SIG-M5 treated with dmso at 0.1 percent for 504 hours (cell line): ENCODE data around the gene HOXB13.

Experiments
- DNase-seq: peaks from one replicate; lab custom pipeline; 2025; ENCODE audit not compliant: unreplicated experiment; lab: John Stamatoyannopoulos, UW

HOXB13 gene

DNA sequence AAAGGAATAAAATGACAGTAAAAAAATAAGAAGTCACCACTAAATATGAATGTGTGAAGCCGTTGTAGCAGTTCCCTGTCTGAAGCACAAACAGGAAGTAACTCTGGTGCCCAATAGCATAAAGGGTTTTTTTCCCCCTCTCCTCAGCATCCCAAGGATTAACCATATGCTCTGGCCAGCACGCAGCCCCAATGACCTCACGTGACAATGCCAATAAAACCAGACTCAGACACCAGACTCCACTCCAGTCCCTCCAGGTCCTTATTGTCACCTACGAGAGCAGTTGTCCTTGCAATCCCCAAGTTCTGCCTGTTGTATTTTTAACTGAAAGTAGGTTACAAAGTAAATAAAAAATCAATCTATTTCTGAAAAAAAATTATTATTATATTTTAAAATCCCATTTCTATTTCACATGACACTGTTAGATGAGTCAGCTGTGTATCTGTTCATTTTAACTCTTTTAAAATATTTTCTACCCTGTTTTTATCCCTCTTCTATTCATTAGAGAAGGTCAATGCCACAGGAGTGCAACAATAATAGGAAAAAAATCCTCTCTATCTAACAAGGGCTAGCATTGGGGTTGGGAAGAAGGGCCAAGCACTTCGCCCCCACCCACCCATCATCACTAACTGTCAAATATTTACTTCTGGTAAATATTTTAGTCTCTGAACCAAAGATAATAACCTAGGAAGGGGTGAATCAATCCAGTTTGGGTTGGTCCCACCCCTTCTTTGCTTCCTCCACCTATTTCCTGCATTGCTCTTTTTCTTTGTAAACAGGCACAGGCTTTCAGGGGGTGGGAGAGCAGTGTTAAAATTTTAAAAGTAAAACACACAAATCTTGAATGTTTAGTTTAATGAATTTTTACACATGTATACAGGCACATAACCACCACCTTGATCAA is 12.8 kb downstream of the HOXB13 start:
- no peak for DNase-seq

DNA sequence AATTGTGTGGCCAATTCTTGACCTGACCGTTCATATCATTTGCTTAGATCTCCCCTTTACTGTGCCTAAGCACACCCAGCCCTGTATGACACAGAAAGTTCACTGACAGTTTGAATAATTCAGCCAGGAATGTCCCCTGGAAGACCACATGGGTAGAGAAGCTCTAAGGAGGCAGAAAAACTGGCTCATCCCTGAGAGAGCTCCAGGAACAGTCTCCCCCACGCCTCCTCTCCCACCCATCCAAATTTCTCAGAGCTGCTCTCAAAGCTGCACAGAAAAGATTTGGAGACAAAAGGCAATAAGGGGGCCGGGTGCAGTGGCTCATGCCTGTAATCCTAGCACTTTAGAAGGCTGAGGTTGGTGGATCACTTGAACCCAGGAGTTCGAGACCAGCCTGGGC is 17.4 kb downstream of the HOXB13 start:
- DNase-seq: no peak

DNA sequence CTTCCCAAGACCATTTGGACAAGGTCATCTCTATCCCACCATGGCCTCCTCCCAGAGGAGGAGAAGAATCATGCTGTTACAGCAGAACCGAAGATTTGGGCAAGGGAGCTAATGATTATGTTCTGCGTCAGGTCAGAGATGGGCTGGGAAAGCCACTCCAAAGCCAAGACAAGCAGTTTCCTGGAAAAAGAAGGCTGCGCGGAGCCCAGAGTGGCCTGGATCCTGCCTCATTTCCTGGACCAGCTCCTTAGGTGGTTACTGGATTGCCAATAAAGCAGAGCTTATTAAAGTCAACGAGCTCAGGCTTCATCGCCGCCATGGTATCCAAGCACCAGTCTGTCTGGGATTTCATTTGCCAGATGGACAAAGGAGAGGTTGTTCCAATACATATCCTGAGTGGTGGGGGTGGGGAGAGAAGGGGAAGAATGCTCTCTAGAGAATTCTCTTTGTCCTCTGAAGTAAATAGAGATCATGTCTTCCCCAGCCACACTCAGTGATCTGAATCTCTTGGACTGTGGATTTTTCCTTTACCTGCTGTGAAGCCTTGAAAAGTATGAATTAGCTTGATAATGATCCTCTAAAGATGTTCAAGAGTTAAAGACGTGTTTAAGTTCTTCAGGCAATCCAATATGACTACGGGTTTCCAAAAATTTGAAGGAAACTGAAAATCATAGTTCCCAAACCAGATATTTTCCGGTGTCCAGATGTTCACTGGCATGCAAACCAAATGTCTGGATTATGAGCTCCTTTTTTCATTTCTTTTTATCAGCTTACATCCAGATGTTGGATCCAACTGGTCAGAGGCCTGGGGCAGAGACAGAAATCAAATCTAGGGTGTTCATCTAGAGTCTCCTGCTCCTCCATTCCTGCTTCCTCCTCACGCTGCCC is 23.9 kb downstream of the HOXB13 start:
- DNase-seq: no peak

DNA sequence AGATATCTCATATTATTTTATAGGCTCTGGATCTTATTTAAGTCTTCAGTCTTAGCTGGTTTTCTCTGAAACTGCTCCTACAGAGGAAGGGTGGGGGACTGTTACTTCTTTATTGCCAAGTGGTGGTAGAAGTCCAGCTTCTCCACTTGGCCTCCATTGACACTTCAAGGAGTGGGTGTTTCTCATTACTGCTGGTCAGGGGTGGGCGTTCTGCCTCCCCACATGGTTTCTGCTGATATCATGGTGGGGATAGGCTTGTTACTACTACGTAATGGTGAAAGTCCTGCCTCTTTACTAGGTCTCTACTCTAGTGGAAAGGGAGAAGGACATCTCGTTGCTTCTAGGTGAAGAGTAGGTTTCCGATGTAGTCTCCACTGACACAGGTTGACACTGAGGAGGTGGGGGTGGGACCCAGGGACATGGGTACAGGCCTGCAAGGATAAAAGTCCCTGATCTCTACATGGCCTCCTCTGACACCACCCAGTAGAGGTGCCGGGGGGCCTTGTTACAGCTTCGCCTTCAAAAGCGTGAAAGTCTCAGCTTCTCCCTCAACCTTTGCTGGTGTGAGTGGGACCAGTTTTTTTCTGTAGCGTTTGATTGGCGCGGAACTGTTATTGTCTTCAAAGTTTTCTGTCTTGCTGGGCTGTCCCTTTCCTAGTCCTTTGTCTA is 26.6 kb downstream of the HOXB13 start:
- DNase-seq: no peak

DNA sequence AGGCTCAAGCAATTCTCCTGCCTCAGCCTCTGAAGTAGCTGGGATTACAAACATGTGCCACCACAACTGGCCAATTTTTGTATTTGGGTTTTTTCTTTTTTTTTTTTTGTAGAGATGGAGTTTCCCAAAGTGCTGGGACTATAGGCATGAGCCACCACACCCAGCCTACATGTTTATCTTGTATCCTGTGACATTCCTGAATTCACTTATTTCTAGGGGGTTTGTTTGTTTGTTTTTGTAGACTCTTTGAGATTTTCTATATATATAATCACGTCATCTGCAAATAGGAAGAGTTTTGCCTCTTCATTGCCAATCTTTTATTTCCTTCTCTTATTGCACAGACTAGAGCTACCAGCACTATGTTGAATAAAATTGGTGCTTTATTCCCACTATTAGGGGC is 35.4 kb downstream of the HOXB13 start:
- DNase-seq: no peak

DNA sequence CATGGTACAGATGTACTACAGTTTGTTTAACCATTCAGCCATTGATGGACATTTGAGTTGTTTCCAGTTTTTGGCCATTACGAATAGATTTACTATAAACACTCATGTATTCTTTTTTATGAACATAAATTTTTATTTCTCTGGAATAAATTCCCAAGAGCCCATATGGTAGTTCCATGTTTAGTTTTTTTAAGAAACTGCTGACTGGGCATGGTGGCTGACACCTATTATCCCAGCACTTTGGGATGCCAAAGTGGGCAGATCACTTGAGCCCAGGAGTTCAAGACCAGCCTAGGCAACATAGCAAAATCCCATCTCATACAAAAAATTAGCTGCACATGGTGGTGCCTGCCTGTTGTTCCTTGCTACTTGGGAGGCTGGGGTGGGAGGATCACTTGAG is 36.5 kb downstream of the HOXB13 start:
- no peak for DNase-seq

DNA sequence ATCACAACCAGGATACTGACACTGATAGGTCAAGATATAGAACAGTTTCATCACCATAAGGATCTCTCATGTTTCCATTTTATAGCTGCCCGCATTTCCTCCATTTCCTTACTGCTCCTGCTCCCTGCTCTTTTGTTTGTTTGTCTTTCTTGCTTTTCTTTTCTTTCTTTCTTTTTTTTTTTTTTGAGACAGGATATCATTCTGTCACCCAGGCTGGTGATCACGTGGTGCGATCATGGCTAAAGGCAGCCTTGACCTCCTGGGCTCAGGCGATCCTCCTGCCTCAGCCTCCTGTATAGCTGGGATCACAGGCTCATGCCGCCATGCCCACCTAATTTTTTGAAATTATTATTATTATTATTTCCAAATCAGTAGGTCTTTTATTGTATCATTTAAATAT is 37.9 kb downstream of the HOXB13 start:
- DNase-seq: no peak

DNA sequence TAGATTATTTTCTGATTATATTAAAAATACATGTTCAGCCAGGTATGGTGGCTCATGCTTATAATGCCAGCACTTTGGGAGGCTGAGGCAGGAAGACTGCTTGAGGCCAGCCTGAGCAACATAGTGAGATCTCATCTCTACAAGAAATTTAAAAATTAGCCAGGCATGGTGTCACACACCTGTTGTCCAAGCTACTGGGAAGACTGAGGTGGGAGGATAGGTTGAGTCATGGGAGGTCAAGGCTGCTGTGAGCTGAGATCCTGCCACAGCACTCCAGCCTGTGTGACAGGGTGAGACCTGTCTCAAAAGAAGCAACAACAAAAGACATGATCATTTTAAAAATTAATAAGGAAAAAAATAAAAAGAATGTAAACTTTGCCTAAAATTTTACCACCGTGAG is 46.9 kb downstream of the HOXB13 start:
- DNase-seq: no peak

DNA sequence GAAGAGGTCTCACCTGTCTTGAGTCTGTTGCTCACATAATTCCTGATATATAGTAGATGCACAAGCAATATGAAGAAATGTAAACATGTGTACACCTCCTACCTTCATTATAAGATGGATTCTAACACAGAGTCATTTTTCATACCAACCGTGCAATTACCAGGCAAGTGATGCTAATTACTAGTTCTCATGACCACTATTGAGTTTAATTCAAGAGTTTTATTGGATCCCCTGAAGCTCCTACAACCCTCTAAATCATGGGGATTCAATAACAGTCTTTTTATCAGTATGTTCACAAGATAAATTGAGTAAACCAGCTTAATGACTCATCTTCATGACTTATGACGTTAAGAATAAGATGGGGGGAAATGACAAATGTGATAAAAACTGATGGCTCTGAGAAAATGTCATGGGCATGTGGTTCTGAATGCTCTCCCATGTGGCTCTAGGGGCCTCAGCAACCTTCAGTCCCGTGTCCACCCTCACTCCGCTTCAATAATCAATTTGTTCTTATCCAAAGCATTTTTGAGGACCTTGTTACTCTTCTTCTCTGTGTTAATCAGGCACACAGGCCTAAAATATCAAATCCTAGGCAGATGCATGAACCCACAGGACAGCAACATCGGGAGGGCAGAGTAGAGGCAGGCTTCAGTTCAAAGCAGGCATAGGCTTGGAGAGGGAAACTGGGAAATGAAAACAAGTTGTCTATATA is 49.0 kb downstream of the HOXB13 start:
- DNase-seq: no peak

DNA sequence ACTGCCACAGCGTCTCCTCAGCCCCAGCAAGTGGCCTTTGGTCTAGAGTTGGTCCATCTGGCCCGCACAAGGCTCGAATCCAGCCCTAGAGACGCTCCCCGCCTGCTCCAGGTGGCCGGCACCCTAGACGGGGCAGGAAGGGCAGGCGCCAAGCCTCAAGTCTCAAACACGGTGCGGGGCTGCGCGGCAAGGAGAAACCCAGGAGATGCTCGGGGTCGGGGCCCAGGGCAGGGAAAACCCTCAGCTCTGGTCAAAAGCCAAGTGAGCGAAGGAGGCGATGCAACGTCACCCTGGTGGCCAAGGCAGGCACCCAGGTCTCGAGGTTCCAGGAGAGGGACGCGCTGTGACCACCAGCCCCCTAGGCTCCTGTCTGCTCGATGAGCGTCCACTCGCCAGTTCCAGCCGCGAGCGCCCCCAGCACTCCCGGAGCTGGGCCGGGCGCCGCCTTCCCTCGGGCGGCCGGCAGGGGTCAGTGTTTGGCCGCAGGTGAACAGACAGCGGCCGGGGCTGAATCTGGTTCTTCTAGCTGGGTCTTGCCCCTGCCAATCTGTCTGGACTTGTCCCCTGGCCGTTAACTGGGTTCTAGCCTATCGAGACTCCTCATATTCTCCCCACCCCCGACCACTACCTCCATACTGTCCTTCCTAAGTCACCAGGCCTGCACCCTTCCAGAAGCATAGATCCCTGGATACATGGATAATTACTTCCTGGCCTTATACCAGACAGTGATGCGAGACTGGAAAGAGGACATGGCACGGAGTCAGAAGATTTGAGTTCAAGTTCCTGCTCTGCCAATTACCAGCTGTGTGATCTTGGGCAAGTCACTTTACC is 50.2 kb downstream of the HOXB13 start:
- peak; percentile 60 for DNase-seq

DNA sequence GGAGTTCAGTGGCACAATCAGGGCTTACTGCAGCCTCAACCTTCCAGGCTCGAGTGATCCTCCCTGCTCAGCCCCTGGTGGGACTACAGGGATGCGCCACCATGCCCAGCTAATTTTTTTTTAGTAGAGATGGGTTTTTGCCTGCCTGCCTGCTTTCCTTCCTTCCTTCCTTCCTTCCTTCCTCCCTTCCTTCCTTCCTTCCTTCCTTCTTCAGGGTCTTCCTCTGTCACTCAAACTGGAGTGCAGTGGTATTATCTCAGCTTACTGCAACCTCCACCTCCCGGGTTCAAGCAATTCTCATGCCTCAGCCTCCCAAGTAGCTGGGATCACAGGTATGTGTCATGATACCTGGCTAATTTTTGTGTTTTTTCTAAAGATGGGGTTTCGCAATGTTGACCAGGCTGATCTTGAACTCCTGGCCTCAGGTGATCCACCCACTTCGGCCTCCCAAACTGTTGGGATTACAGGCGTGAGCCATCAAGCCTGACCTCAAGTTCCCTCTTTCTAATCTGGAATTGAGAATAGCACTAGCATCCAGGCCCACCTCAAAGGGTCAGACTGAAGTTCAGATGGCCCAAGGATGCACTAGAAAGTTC is 51.5 kb downstream of the HOXB13 start:
- DNase-seq: no peak
